GM19240 (cell line): ENCODE results near the gene ACACA.

Source experiments
- DNase-seq: peaks from one replicate; pipeline ENCODE4 v3.0.0; 2011; ENCODE audit warnings: low spot score; ENCODE audit not compliant: insufficient read length

The ACACA gene

GRCh38 chr17:37344519-37344918 is 62.1 kb downstream of the ACACA start:
- DNase-seq: no peak

- no peak for DNase-seq
Observed at GRCh38 chr17:37342589-37342988, 64.0 kb downstream of the ACACA start.

GRCh38 chr17:37340804-37341203 is 65.8 kb downstream of the ACACA start:
- DNase-seq: no peak

GRCh38 chr17:37339321-37339720 is 67.3 kb downstream of the ACACA start:
- no peak for DNase-seq

- no peak for DNase-seq
Observed at GRCh38 chr17:37338847-37339246, 67.8 kb downstream of the ACACA start.

GRCh38 chr17:37327341-37328090 is 79.1 kb downstream of the ACACA start:
- DNase-seq: no peak

GRCh38 chr17:37322826-37323561 is 83.6 kb downstream of the ACACA start:
- DNase-seq: no peak

GRCh38 chr17:37322106-37322505 is 84.5 kb downstream of the ACACA start:
- no peak for DNase-seq

GRCh38 chr17:37318931-37319594 is 87.6 kb downstream of the ACACA start:
- no peak for DNase-seq

GRCh38 chr17:37317867-37318266 is 88.8 kb downstream of the ACACA start:
- no peak for DNase-seq

- DNase-seq: no peak
Observed at GRCh38 chr17:37315601-37316000, 91.0 kb downstream of the ACACA start.

GRCh38 chr17:37312137-37312923 is 94.3 kb downstream of the ACACA start:
- no peak for DNase-seq

- no peak for DNase-seq
Observed at GRCh38 chr17:37310940-37311339, 95.7 kb downstream of the ACACA start.

- no peak for DNase-seq
Observed at GRCh38 chr17:37309051-37309450, 97.6 kb downstream of the ACACA start.

GRCh38 chr17:37305406-37305905 is 101.2 kb downstream of the ACACA start:
- DNase-seq: no peak

GRCh38 chr17:37301288-37301687 is 105.3 kb downstream of the ACACA start:
- no peak for DNase-seq

- DNase-seq: no peak
Observed at GRCh38 chr17:37300683-37301082, 106.0 kb downstream of the ACACA start.

GRCh38 chr17:37299257-37299980 is 107.2 kb downstream of the ACACA start:
- DNase-seq: no peak

GRCh38 chr17:37295888-37296287 is 110.7 kb downstream of the ACACA start:
- no peak for DNase-seq

GRCh38 chr17:37294888-37295287 is 111.7 kb downstream of the ACACA start:
- DNase-seq: no peak

GRCh38 chr17:37293770-37294169 is 112.9 kb downstream of the ACACA start:
- no peak for DNase-seq
